Measurements from ENCODE around the gene HOXC13.

HOXC13 gene

DNA sequence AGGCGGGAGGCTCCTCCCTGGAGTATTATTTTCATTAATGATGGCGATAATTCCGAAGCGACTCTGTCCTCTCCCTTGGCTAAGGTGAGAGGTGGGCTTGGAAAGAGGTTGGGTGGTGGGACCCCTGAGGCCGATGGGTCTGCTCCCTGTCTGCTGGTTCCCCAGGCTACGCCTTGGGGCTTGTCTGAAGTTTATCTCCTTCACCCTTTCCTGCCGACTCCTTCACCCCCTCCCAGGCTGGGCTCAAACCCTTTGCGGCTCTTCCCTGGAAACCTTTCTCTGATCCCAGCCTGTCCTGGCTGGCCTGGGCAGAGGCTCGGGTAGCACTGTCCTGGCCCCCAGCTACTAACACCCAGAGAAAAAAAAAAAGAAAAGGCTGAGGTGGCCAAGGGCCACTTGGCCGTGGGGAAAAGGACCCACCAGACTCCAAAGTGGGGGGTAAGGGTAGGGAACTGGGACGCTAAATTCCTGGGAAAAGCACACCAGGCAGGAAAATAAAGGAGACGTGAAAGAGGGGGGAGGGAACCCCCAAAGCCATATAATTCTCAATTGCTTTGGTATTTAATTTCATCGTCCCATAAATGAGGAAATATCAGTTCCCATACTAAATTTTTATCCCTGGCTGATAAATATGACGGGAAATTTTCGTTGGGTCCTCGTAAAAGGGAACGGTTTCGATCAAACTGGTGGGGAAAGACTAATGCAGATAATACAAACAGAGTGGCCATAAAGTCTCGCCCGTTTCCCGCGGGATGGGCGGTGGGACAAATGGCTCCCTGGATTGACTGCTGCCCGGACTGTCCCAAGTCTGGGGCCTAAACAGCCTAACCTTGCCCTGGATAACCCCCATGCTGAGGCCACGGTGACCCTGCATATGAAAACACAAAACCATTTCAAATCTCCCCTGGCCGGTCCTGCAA lies 44.3 kb downstream of the HOXC13 start:
- DNase-seq (ENCODE audit: low read depth): no peak

DNA sequence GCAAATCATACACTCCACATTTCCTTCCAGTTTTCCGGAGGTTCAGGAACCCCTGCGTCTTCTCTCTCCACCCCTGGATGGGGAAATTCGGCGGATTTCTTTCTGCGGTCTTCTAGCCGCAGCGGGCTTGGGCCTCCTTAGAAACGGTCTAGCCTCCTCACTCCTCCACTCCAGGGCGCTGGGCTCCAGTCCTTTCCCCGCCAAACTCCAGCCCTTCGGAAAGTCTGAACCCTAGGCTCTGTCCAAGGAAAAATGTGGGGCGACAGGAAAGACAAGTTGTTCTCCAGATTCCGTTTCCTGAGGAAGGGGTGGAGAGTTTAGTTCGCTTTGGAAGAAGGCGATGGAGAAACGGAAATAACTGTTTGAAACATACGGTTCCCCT lies 44.9 kb downstream of the HOXC13 start:
- DNase-seq (ENCODE audit: low read depth): no peak

GRCh38 chr12:53983950-53984572 lies 45.4 kb downstream of the HOXC13 start:
- DNase-seq (ENCODE audit: low read depth): no peak

- no peak for DNase-seq (ENCODE audit: low read depth)
Measured at GRCh38 chr12:53984901-53985691, 46.5 kb downstream of the HOXC13 start, which contains the start of gene HOXC10. Gene HOXC10 (plus strand): TSS chr12:53985146. CDS start chr12:53985260, 114 bp downstream.

DNA sequence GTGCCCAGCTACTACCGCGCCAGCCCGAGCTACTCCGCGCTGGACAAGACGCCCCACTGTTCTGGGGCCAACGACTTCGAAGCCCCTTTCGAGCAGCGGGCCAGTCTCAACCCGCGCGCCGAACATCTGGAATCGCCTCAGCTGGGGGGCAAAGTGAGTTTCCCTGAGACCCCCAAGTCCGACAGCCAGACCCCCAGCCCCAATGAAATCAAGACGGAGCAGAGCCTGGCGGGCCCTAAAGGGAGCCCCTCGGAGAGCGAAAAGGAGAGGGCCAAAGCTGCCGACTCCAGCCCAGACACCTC lies 47.0 kb downstream of the HOXC13 start:
- DNase-seq (ENCODE audit: low read depth): no peak

- DNase-seq (ENCODE audit: low read depth): no peak
Measured at GRCh38 chr12:53985994-53986685, 47.5 kb downstream of the HOXC13 start.

GRCh38 chr12:53986686-53987483 lies 48.3 kb downstream of the HOXC13 start:
- DNase-seq (ENCODE audit: low read depth): no peak

- no peak for DNase-seq (ENCODE audit: low read depth)
Measured at GRCh38 chr12:53987787-53988230, 49.2 kb downstream of the HOXC13 start.

- DNase-seq (ENCODE audit: low read depth): no peak
Measured at GRCh38 chr12:53988541-53989226, 50.1 kb downstream of the HOXC13 start.

DNA sequence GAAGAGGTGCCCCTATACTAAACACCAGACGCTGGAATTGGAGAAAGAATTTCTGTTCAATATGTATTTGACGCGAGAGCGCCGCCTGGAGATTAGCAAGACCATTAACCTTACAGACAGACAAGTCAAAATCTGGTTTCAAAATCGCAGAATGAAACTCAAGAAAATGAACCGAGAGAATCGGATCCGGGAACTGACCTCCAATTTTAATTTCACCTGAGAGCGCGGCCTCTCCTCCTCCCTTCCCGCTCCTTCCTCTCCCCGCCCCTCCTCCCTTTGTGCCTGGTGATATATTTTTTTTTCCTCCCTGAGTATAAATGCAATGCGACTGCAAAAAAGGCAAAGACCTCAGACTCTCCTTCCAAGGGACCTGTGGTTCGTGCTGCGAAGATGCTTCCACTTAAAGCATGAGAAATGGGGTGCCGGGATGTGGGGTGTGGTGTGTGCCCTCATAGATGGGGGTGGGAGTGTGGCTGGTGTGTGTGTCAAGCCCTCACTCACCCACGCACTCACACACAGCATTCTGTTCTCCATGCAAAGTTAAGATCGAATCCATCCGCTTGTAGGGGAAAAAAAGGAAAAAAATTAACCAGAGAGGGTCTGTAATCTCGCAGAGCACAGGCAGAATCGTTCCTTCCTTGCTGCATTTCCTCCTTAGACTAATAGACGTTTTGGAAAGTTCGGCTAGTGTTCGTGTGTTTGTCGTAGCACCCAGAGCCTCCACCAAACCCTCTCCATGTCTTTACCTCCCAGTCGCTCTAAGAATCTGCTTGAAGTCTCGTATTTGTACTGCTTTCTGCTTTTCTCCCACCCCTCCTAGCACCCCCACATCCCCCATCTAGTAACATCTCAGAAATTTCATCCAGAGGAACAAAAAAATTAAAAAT lies 50.8 kb downstream of the HOXC13 start:
- peak; percentile 6 for DNase-seq (ENCODE audit: low read depth)

- DNase-seq (ENCODE audit: low read depth): no peak
Measured at GRCh38 chr12:53990311-53991076, 51.9 kb downstream of the HOXC13 start.

DNA sequence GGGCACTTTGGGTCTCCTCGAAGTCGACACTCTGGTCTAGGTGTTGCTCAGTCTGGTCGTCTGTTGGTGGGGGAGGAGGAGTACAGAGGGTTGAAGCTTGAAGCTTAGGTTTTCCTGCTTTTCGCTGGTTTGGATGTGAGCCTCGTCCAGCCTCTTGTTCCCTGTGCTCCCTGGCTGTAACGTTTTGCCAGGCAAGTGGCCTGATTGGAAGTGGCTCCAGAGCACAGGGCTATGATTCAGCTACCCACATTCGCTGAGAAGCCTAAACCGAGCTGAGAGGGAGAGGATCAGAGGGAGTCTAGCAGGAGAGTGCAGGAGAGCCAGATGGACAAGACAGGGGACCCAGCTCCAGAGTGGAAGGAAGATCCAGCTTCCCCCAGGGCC lies 52.4 kb downstream of the HOXC13 start:
- DNase-seq (ENCODE audit: low read depth): no peak

GRCh38 chr12:53992377-53992889 lies 53.8 kb downstream of the HOXC13 start:
- DNase-seq (ENCODE audit: low read depth): no peak

DNA sequence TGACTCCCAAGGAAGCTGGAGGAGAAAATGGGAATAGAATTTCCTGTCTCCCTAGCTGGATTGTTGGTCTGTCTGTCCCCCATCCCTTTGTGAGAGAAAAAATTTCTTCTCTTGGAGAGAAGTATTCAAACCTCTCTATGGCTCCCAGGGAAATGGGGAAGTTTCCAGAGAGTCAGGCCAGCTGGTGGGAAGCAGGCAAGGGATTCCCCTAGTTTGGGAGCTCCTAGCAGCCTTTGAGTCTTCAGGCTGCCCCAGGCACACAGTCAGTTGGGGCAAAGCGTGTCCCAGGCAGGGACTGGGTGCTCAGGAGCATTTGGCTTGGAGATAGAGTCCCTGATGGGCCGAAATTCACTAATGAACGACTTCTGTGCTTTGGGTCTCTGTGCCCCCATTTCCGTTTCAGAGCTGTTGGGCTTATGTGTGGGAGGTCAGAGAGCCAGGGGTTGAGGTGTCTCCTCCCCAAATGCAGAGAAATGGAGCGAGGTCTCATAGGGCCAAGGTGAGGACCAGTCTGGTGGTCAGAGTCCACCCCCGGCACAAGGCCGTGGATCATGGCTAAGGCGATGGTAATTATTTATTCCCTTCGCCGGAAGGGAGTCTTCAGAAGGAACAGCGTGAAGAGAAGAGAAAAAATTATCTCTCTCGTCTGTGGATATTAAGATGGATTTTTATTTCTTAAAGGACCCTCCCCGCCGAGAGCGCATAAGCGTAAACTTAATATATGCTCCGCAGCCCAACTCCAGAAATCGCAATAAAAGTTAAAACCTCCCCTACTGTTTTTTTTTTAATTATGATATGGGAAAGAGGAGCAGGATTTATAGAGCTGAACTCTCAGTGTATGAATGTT lies 54.8 kb downstream of the HOXC13 start:
- no peak for DNase-seq (ENCODE audit: low read depth)

DNA sequence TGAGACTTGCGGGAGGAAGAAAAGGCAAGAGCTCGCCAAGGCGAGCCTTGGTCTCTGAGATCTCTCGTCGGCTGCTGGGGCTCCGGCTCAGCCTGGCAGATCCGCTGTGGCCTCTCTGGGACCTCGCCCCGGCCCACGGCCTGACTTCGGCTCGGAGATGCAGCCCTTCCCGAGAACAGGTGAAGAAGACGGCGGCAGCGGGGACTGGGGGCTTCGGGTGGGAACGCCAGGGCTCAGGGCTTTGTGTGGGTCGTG lies 55.3 kb downstream of the HOXC13 start:
- no peak for DNase-seq (ENCODE audit: low read depth)

DNA sequence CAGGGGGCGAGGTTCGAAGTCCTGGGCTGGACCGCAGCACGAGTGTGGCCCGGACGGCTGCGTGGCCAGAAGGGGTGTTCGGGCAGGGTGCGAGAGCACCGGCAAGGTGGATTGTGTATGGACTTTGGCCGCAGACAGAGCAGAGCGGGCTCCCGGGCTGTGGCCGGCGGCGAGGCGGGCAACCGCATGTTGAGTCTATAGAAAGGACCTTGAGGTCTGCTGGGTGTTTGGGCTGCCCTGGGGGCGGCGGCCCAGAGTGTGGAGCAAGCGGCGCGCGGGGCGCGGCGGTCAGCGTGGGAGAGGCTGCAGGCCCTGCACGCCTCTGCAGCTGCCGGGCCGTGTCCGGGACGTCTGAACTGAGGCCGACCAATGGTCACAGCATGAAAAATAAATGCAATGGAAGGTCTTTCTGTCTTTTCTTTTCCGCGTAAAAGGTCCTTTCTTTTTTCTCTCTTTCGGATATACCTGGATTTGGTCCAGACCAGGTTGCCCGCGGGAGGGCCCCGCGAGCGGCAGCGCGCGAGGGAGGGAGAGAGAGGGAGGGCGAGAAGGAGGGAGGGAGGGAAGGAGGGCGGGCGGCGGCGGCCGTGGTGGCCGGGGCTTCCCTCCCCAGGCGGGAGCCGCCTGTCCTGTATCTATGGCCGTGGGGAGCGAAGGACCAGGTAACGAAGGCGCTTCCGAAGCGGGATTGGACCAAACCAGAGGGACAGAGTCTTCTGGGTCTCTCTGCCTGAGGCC lies 55.8 kb downstream of the HOXC13 start:
- DNase-seq (ENCODE audit: low read depth): no peak

- DNase-seq (ENCODE audit: low read depth): no peak
Measured at GRCh38 chr12:53995002-53995377, 56.4 kb downstream of the HOXC13 start.

Measured in non-pigmented ciliary epithelial cell (primary cell).